Upper lobe of right lung (tissue), 1 donor: ENCODE data around the gene VWA1. TPM values are rescaled to one million over a fixed set of nuclear protein-coding genes. Genes with fewer than 3 reads are reported as not detected.
A peak's percentile ranks its signal among the peaks of the same experiment; 100 is the strongest.

Experiments used
- ATAC-seq: fragments of 200-7000 bp; cut with Tn5 transposase; one replicate; pipeline ENCODE4 v1.9.1; 2020; ENCODE audit warnings: mild to moderate bottlenecking, moderate library complexity
- DNase-seq: peaks from one replicate; pipeline ENCODE4 v3.0.0-alpha.2; 2020
- H3K27ac ChIP-seq: fragments of 200-600 bp; one replicate; pipeline ENCODE4 v1.8.0; 2022
- H3K27me3 ChIP-seq: fragments of 200-600 bp; one replicate; pipeline ENCODE4 v1.8.0; 2022; ENCODE audit warnings: mild to moderate bottlenecking
- H3K36me3 ChIP-seq: fragments of 200-600 bp; one replicate; pipeline ENCODE4 v1.8.0; 2022
- H3K4me1 ChIP-seq: fragments of 200-600 bp; one replicate; pipeline ENCODE4 v1.8.0; 2022
- H3K4me3 ChIP-seq: fragments of 200-600 bp; one replicate; pipeline ENCODE4 v1.8.0; 2022; ENCODE audit warnings: mild to moderate bottlenecking
- H3K9me3 ChIP-seq: fragments of 200-600 bp; one replicate; pipeline ENCODE4 v1.8.0; 2022
- intact Hi-C: fragments of 100-400 bp; cut with DNase I; formaldehyde crosslinking; loops from one replicate; pipeline ENCODE4 v1.11.0; 2022
- total RNA-seq: library from RNA; stranded (reverse); fragmentation: NEBNext Ultra II Directional; extraction: Animal tissue kit (Norgen Biotek cat#: 25700); gene quantifications from one replicate; pipeline ENCODE4 v1.2.1, GENCODE V29; 2021
- TF ChIP-seq, protein P1 (sequence below): fragments of 200-600 bp; IDR thresholded peaks from one replicate; pipeline ENCODE4 v1.8.0; 2022; ENCODE audit warnings: antibody characterized with exemption
- donor health status: DM: no; HTN: yes; CAD: no; lungs with severe emphysema.

VWA1 gene
- total RNA-seq, 1 donor from 2014 or later = 87.4 TPM

DNA sequence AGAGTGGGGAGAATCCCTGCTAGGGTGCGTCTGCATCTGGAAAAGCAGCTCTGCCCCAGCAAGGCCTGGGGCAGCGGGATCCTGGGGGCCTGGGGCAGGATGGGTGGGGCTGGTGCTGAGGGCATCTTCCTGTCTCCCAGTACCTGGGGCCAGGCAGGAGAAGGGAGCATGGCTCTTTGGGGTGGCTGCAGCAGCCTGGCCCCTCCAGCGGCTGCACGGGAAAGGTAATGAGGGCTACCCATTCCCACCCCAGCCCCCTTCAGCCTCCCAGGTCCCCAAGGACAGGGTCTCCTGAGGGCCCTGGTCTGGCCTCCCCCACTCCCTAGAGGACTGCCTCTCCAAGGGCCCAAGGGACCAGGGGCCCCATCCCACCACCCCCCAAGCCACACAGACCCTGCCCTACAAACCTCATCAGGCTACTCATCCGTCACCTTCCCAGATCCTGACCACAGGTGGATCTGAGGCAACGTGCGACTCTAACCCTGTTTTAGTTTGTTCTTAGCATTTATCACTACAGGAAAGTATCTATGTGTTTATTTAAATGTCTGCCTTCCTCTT lies 13.5 kb upstream of the VWA1 start:
- TF ChIP-seq, protein P1, sequence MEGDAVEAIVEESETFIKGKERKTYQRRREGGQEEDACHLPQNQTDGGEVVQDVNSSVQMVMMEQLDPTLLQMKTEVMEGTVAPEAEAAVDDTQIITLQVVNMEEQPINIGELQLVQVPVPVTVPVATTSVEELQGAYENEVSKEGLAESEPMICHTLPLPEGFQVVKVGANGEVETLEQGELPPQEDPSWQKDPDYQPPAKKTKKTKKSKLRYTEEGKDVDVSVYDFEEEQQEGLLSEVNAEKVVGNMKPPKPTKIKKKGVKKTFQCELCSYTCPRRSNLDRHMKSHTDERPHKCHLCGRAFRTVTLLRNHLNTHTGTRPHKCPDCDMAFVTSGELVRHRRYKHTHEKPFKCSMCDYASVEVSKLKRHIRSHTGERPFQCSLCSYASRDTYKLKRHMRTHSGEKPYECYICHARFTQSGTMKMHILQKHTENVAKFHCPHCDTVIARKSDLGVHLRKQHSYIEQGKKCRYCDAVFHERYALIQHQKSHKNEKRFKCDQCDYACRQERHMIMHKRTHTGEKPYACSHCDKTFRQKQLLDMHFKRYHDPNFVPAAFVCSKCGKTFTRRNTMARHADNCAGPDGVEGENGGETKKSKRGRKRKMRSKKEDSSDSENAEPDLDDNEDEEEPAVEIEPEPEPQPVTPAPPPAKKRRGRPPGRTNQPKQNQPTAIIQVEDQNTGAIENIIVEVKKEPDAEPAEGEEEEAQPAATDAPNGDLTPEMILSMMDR = no peak
- no peaks in the 10 kb centered on the region for H3K27me3 ChIP-seq
- peak overlapping the region; percentile 81 for H3K27ac ChIP-seq
- H3K9me3 ChIP-seq = no peaks in the 10 kb centered on the region
- no peak overlapping the region for H3K4me3 ChIP-seq
- H3K36me3 ChIP-seq = no peaks in the 10 kb centered on the region
- intact Hi-C loops = no loop called here
- no peak for ATAC-seq
- H3K4me1 ChIP-seq = no peaks in the 10 kb centered on the region
- DNase-seq = no peak

DNA sequence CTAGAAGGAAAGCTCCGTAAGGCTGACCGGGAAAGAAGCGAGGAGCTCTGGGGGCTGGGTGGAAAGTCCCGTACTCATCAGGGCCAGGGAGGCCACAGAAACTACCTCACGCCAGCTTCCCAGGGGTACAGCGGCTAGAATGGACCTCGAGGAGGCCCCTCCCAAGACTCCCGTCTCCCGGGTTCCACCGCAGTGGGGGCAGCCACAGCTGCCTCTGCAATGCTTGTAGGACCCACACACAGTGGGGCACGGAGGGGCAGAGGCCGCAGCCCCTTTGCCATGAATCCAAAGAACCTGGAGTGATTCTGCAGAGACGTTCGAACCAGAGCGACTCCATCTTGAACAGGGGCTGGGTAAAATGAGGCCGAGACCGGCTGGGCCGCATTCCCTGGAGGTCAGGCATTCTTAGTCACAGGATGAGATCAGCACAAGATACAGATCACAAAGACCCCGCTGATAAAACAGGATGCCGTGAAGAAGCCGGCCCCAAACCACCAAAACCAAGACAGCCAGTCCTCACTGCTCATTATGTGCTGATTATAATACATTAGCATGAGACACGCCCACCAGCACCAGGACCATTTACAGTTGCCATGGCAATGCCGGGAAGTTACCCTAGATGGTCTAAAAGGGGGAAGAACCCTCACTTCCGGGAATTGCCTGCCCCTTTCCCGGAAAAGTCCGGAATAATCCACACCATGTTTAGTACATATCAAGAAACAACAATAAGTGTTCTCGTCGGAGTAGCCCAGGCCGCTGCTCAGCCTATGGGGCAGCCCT lies 12.8 kb upstream of the VWA1 start:
- H3K4me1 ChIP-seq = no peaks in the 10 kb centered on the region
- H3K27me3 ChIP-seq = no peaks in the 10 kb centered on the region
- no peaks in the 10 kb centered on the region for H3K9me3 ChIP-seq
- no peak overlapping the region for H3K27ac ChIP-seq
- TF ChIP-seq, protein P1 = no peak
- no peaks in the 10 kb centered on the region for H3K36me3 ChIP-seq
- DNase-seq (no peak), ATAC-seq (no peak)
- H3K4me3 ChIP-seq = no peak overlapping the region
- intact Hi-C loops = no loop called here

DNA sequence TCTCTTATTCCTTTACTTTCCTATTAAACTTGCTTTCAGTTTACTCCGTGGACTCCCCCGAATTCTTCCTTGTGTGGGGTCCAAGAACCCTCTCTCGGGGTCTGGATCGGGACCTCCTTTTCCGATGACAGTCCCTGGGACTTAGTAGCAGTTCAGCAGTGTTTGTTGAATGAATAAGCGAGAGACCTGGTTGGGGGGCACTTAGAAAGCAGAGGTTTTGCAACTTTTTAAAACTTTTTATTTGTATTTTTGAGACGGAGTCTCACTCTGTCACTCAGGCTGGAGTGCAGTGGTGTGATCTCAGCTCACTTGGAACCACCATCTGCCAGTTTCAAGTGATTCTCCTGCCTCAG lies 12.3 kb upstream of the VWA1 start:
- ATAC-seq (no peak), DNase-seq (no peak)
- no peaks in the 10 kb centered on the region for H3K4me1 ChIP-seq
- H3K9me3 ChIP-seq = no peaks in the 10 kb centered on the region
- TF ChIP-seq, protein P1 = no peak
- no peaks in the 10 kb centered on the region for H3K27me3 ChIP-seq
- no peaks in the 10 kb centered on the region for H3K36me3 ChIP-seq
- no peak overlapping the region for H3K4me3 ChIP-seq
- no peak overlapping the region for H3K27ac ChIP-seq
- intact Hi-C loops = no loop called here

DNA sequence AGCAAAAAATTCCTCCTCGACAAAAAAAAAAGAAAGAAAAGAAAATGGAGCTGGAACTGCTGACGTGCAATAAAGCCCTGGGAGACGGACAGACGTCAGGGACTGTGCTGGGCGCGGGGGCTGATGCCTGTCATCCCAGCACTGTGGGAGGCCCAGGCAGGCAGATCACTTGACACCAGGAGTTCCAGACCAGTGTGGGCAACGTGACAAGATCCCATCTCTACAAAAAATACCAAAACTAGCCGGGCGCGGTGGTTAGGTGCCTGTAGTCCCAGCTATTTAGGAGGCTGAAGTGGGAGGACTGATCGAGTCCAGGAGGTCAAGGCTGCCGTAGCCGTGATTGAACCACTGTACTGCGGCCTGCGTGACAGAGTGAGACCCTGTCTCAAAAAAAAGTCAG lies 10.8 kb upstream of the VWA1 start:
- H3K9me3 ChIP-seq = no peaks in the 10 kb centered on the region
- H3K27ac ChIP-seq = no peak overlapping the region
- intact Hi-C loops = no loop called here
- peaks cover 6% of the 10 kb centered on the region for H3K4me1 ChIP-seq
- no peak overlapping the region for H3K4me3 ChIP-seq
- H3K27me3 ChIP-seq = no peaks in the 10 kb centered on the region
- H3K36me3 ChIP-seq = no peaks in the 10 kb centered on the region
- TF ChIP-seq, protein P1 = no peak
- no peak for DNase-seq
- ATAC-seq = no peak

DNA sequence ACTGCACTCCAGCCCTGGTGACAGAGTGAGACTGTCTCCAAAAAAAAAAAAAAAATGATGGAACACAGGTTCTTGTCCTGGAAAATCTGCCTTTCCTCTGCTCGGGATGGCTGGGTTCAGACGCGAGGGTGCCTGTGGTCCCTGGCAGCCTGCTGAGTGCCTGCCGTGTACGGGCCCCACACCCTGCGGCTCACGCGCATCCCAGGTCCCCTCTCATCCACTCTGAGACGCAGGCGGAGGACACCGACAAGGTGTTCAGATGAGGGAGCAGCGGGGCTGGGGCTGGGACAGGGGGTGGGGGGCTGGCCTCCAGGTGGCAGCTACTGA lies 10.1 kb upstream of the VWA1 start:
- intact Hi-C loops = no loop called here
- ATAC-seq (no peak), DNase-seq (no peak)
- Histone ChIP-seq H3K27ac (no peak overlapping the region), H3K27me3 (no peaks in the 10 kb centered on the region), H3K9me3 (no peaks in the 10 kb centered on the region), H3K4me1 (peaks cover 13% of the 10 kb centered on the region), H3K4me3 (no peak overlapping the region), H3K36me3 (no peaks in the 10 kb centered on the region)
- TF ChIP-seq, protein P1 = no peak
